ENCODE data around the gene SLC24A4.
"Not testable (repeated sequence)": the region's sequence is repeated elsewhere in the genome, so short reads cannot be mapped to it uniquely, and the experiment has no call there.

The SLC24A4 gene

GRCh38 chr14:92373336-92373735 is 50.4 kb downstream of the SLC24A4 start:
- DNase-seq: no peak

GRCh38 chr14:92380131-92380530 is 57.2 kb downstream of the SLC24A4 start:
- no peak for DNase-seq

GRCh38 chr14:92380582-92380981 is 57.6 kb downstream of the SLC24A4 start:
- DNase-seq: no peak

GRCh38 chr14:92382677-92383076 is 59.7 kb downstream of the SLC24A4 start:
- DNase-seq: no peak

- no peak for DNase-seq
Observed at GRCh38 chr14:92383805-92384204, 60.8 kb downstream of the SLC24A4 start.

- DNase-seq: no peak
Observed at GRCh38 chr14:92384461-92385133, 61.6 kb downstream of the SLC24A4 start.

GRCh38 chr14:92385561-92385960 is 62.6 kb downstream of the SLC24A4 start:
- DNase-seq: no peak

GRCh38 chr14:92386165-92386564 is 63.2 kb downstream of the SLC24A4 start:
- DNase-seq: no peak

- no peak for DNase-seq
Observed at GRCh38 chr14:92386637-92387036, 63.7 kb downstream of the SLC24A4 start.

- no peak for DNase-seq
Observed at GRCh38 chr14:92387578-92387977, 64.6 kb downstream of the SLC24A4 start.

GRCh38 chr14:92389598-92390158 is 66.7 kb downstream of the SLC24A4 start:
- no peak for DNase-seq

- no peak for DNase-seq
Observed at GRCh38 chr14:92391726-92392125, 68.8 kb downstream of the SLC24A4 start.

GRCh38 chr14:92392711-92393110 is 69.7 kb downstream of the SLC24A4 start:
- no peak for DNase-seq

- DNase-seq: no peak
Observed at GRCh38 chr14:92397150-92397952, 74.4 kb downstream of the SLC24A4 start.

- DNase-seq: no peak
Observed at GRCh38 chr14:92397953-92398564, 75.1 kb downstream of the SLC24A4 start.

- no peak for DNase-seq
Observed at GRCh38 chr14:92398888-92399636, 76.1 kb downstream of the SLC24A4 start.

- DNase-seq: no peak
Observed at GRCh38 chr14:92400579-92401444, 77.8 kb downstream of the SLC24A4 start.

- DNase-seq: no peak
Observed at GRCh38 chr14:92401561-92401960, 78.6 kb downstream of the SLC24A4 start.

GRCh38 chr14:92402500-92402899 is 79.5 kb downstream of the SLC24A4 start:
- not testable (repeated sequence) for DNase-seq

GRCh38 chr14:92404018-92404417 is 81.1 kb downstream of the SLC24A4 start:
- DNase-seq: no peak

GRCh38 chr14:92404421-92404820 is 81.5 kb downstream of the SLC24A4 start:
- DNase-seq: no peak

- DNase-seq: no peak
Observed at GRCh38 chr14:92404938-92405337, 82.0 kb downstream of the SLC24A4 start.
